GM19035 (cell line): ENCODE data around the gene SKA3.
"Not testable (repeated sequence)": the region's sequence is repeated elsewhere in the genome, so short reads cannot be mapped to it uniquely, and the experiment has no call there.

Experiments
- ATAC-seq: cut with Tn5 transposase; IDR thresholded peaks from one replicate; pipeline ENCODE4 v1.9.1; 2021; ENCODE audit not compliant: unreplicated experiment

Gene SKA3

DNA sequence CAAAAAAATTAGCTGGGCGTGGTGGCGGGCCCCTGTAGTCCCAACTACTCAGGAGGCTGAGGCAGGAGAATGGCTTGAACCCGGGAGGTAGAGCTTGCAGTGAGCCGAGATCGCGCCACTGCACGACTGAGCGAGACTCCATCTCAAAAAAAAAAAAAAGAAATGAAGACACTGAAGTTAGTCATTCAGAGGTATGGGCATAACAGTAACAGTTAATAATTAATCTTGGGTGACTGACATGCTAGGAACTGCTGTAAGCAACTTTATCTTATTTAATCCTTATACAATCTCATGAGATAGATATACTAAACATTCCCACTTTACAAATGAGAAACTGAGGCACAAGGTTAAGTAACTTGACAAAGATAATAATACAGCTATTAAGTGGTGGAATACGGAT is 4.9 kb downstream of the SKA3 start:
- no peak for ATAC-seq

DNA sequence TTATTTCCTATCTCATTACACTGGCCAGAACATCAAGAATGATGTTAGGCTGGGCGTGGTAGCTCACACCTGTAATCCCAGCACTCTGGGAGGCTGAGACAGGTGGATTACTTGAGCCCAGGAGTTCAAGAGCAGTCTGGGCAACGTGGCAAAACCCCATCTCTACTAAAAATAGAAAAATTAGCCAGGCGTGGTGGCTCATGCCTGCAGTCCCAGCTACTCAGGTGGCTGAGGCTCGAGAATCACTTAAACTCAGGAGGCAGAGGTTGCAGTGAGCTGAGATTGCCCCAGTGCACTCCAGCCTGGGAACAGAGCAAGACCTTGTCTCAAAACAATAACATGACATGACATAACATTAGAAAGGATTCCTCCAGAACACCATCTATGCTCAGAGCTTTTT is 10.7 kb downstream of the SKA3 start:
- not testable (repeated sequence) for ATAC-seq

DNA sequence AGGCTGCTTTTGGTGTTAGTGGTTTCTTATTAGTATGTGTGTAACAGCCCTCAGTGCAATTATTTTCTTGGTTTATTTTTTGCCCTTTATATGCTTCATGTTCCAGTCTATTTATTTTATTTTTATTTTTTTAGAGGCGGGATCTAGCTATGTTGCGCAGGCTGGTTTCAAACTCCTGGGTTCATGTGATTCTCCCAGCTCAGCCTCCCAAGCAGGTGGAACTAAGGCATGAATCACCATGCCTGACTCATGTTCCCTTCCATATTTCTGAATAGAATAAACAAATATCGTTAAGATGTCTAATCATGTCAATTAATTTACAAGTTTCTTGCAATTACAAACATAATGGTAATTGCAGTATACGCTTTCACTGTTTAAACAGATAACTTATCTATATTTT is 11.7 kb downstream of the SKA3 start:
- no peak for ATAC-seq

DNA sequence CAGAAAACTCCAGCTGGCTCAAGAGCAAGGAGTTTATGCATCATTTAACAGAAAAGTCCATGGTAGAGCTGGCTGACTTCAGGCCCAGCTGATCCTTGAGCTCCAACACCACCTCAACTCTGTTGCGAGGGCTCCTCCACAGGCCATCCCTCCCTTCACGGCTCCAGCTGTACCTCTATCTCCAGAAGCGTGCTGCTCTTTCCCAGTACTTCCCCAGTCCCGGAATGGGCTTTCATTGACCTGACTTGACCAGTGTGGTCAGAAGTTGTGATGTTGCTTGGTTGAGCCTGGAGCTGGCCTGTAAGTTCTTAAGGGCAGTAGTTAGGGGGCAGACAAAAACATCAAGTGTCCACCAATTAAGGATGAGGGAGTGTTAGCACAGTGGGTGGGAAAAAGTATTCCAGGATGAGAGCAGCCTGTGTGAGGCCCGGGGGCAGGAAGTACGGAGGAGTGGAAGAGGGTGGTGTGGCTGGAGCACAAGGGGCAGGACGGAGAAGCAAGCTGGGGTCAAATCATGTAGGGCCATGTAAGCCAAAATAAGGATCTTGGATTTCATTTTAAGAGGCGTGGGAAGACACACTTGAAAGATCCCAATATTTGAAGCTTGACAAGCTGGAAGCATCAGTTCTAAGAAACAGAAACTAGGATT is 24.0 kb downstream of the SKA3 start:
- no peak for ATAC-seq

DNA sequence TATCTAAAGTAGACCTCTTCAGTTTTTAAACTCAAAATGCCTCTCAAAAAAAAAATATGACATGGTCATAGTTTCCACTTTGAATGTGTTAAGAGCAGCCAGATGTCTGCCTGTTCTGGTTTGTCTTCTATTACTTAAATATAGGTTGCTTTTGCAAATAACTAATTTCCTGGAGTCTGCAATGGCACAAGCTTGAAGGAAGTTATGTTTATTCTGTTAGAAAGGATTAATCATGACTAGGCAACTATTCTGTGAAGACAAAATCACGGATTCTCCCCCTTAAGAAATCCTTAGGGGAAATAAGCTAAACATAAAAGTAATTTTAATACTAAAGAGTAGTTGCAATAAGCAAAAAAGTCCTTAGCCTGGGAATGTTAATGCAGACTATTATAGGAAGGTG is 26.3 kb downstream of the SKA3 start:
- no peak for ATAC-seq

DNA sequence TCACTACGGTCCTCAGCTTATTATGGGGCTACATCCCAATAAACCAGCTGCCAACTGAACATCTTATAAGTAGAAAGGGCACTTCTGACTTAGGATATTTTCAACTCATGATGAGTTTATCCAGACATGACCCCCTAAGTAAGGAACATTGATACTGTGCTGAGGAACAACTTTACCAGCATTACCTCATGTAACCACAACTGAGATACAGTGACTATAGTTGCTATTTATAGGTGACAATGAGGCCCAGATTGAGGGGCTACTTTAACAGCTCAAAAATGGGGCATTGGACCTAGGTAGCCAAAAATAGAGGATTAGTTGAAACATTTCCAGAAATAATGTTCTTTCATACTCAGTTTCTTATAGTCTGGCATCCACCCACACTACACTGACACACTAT is 26.8 kb downstream of the SKA3 start:
- no peak for ATAC-seq

DNA sequence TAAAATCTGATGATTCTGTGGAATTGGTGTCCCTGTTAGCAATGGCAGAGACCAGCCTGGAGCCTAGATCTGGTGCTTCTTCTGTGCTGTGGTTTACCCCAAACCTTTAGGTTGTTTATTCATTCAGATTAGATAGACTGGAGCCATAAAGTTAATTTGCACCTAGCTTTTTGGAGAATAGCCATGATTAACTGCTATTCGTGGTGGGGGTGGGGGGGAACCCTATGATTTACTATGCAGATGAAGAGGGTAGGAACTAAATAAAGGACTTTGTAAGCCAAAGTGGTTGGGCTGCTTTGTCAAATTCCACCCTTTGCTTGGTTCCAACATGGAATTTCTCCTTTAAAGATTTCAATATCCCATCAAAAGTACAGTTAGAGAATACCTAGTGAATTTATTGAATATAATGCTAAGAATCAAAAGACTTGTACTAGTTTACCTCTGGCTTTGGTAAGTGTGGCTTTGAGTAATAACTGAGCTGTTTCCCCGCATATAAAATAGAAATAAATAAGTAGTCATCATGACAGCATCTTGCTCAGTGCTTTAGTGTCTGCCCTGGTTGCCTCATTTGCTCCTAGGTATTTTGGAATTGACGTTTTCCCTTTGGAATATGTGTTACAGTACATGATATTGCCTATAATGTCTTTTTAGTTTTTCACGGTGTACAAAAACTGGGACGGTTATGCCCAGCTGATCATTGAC is 27.6 kb downstream of the SKA3 start:
- no peak for ATAC-seq

DNA sequence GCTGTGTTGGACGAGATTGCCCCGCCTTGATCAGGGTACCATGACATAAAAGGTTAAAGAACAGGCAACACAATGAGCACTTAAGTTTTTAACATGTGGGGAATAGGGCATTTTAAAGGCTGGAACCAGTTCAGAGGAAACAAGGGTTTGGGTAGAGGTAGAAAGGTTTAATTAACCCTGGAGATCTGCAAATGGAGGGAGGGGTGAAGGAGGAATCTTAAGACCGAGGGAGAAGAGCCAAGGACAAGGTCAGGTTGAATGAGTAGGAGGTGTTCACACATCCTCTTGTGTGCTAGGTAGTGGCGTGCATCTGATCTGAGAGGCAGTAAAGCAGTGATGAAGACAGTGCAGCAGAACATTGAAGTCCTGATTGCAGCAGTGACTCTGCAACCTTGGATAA is 28.5 kb downstream of the SKA3 start:
- ATAC-seq = no peak

DNA sequence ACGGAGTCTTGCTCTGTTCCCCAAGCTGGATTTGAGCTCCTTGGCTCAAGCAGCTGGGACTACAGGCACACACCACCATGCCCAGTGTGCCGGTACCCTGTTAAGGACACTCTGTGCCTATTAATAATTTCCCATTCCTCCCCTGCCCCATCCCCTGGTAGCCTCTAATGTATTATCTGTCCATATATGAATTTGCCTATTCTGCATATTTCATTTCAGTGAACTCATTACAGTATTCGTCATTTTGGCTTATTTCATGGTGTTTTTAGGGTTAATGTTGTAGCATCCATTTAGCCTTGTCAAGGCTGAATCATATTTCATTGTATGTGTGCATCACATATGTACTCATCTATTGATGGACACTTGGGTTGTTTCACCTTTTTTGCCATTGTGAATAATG is 33.6 kb downstream of the SKA3 start:
- no peak for ATAC-seq

DNA sequence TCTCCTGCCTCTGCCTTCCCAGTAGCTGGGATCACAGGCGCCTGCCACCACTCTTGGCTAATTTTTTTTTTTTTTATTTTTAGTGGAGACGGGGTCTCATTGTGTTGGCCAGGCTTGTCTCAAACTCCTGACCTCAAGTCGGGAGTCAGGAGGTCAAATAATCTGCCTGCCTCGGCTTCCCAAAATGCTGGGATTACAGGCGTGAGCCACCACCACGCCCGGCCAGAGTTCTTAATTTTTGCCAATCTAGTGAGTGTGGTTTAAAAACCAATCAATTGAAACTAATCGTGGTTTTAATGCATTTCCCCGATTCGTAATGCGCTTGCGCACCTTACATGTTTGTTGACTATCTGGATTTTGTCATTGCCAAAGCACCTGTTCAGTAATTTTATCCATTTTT is 37.0 kb downstream of the SKA3 start:
- no peak for ATAC-seq

DNA sequence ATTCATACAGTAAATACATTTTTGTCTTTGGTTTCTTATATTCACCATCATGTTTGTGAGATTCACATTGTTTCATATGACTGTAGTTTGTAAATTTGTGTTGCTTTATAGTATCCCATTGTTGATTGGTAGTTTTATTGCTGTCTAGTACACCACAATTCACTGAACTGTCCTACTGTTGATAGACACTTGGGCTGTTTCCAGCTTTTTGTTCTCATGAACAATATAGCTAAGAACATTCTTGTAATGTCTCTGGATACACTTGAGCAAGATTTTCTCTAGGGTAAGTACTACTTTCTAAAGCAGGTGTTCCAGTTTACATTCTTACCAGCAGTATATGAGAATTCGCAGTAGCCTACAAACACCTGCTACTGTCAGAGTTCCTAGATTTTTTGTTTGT is 37.8 kb downstream of the SKA3 start:
- ATAC-seq = no peak

DNA sequence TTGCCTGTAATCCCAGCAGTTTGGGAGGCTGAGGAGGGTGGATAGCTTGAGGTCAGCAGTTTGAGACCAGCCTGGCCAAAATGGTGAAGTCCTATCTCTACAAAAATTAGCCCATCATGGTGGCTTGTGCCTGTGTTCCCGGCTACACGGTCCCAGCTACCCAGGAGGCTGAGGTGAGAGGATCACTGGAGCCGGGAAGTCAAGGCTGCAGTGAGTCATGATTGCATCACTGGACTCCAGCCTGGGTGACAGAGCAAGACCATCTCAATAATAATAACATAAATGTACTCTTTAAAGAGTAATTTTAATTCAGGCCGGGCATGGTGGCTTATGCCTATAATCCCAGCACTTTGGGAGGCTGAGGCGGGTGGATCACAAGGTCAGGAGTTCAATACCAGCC is 38.7 kb downstream of the SKA3 start:
- ATAC-seq = no peak

DNA sequence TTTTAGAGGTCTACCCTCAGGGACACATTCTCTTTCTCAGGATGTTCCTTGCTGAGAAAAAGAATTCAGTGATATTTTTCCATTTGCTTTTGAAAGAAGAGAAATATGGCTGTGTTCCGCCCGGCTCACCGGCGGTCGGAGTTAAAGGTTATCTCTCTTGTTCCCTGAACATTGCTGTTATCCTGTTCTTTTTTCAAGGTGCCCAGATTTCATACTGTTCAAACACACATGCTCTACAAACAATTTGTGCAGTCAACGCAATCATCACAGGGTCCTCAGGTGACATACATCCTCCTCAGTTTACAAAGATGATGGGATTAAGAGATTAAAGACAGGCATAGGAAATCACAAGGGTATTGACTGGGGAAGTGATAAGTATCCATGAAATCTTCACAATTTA is 40.5 kb downstream of the SKA3 start:
- ATAC-seq = not testable (repeated sequence)

DNA sequence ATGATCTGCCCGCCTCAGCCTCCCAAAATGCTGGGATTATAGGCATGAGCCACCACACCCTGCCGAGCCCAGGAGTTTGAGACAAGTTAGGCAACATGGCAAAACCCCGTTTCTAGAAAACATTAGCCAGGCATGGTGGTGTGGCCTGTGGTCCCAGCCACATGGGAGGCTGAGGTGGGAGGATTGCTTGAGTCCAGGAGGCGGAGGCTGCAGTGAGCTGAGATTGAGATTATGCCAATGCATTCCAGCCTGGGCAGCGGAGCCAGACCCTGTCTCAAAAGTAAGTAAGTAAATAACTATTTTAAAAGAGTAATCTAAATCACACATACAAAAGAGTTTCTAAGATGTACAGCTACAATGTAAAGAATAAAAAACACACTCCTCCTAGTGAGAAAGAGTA is 41.9 kb downstream of the SKA3 start:
- ATAC-seq = no peak

DNA sequence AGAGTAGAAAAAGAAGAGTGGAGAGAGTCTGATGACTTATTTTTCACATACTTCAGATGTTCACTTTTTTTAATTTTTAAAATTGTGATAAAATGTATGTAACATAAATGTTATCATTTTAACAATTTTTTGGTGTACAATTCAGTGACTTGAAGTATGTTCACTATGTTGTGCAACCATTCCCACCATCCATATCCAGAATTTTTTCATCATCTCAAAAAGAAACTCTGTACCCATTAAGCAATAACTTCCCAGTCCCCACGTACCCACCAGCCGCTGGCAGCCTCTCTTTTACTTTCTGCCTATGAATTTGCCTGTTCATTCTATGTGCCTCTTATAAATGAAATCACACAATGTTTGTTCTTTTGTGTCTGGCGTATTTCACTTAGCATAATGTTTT is 43.3 kb downstream of the SKA3 start:
- ATAC-seq = no peak

DNA sequence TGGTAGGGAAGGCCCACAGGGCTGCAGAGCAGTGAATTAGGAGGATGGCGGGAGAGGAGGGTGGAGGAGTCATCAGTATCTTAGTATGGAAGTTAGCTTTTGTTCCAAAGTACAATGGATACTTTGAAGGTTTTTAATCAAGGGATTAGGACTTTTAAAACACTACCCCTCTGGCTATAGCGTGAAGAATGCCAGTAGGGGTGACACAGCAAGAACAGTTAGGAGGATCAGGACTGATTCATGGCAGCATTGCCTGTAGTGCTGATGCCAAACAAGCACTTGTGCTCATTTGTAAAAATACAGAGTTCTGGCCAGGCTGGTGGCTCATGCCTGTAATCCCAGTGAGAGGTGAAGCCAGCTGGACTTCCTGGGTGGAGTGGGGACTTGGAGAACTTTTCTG is 46.2 kb downstream of the SKA3 start:
- no peak for ATAC-seq

DNA sequence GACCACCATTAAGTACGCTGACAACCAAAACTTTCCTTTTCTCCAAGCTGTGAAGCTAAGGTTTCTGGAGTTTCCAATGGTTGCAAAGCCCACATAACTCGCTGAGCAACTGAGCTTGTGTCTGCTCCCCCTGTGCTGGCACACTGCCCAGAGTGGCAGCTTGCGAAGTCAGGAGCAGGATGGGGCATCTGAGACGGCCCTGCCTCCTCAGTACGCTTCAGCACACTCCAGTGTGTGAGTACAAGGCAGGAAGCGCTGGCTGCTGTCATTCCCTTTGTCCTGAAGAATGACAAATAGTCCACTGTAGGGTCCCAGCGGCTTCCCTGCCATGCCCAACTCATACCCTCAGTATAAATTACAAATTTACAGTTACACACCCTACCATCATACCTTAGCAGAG is 51.5 kb downstream of the SKA3 start:
- no peak for ATAC-seq

DNA sequence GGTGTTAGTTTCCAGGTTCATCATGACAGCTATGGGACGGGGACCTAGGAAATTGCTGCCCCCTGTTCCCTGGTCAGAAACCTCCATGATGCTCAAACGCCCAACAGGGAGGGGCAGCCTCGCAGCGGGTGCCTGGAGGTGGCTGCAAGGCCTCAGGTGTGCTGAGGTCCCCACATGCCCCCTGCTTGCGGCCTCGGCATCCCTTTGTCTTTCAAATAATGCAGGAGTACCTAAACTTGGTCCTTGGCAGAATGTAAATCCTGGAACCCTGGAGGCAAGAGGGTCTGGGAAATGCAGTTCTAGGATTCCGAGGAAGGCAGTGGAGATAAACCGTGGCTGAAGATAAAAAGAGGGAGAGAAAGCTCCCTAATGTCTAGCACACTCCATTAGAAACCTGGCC is 52.4 kb downstream of the SKA3 start:
- no peak for ATAC-seq

DNA sequence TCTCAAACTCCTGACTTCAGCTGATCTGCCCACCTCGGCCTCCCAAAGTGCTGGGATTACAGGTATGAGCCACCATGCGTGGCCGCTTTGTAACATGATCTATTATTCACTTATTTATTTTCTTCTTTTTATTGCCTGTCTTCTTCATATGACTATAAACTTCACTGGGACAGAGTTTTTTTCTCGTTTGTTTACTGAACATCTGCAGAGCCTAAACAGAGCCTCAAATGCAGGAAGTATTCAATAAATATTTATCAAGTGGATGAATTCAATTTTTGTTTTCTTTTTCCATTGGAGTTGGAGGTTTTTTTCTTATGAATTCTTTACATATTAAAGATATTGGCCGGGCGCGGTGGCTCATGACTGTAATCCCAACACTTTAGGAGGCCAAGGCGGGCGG is 54.7 kb downstream of the SKA3 start:
- no peak for ATAC-seq

DNA sequence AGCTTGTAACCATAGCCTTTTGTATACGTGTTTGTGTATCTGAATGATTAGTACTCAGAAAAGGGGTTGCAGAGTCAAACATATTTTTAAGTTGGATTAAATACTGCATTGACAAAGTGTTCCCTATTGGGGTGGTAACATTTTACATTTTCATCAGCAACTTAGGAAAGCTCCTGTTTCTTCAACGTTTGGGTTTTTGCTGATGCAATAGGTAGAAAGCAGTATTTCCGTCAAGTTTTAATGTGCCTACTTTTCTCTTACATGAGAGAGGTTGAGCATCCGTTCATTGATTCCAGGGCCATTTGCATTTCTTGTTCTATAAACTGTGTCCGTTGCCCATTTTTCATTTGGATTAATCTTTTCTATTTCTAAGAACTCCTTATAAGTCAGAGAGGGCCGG is 56.2 kb downstream of the SKA3 start:
- ATAC-seq = no peak

DNA sequence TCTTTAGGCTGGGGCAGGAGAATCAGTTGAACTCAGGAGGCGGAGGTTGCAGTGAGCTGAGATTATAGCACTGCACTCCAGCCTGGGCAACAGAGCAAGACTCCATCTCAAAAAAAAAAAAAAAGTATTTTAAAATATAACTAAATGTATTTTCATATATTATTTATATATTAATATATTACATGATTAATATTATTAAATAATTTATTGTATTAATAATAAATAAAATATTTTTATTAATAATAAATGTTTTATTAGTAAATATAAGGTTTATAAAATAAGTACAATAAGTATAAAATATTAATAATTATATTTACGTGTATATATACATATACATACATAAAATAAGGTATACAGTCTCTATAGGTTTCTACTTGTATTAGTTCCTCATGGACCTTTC is 56.8 kb downstream of the SKA3 start:
- no peak for ATAC-seq

DNA sequence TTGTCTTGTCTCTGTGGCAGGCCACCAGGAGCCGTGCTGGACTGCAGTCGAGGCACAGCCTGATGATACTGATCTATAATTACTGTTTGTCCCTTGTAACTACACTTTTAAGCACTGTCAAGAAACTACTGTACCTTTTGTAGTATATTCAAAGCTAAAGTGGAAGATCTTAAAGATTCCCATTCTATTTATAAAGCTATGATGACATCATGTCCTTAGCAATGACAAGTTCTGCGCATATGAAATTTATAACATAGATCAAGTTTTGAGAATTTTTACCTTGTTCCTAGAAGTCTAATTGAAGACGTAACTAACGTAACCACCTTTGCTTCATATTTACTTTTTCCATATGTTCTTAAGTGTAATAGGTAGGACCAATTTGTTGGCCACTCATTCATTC is 58.2 kb downstream of the SKA3 start:
- no peak for ATAC-seq
